COLO668 (cell line): ENCODE data around the gene TVP23B.
"Not testable (repeated sequence)": the region's sequence is repeated elsewhere in the genome, so short reads cannot be mapped to it uniquely, and the experiment has no call there.

ENCODE experiments used
- DNase-seq: peaks from one replicate; lab custom pipeline; 2025; ENCODE audit not compliant: unreplicated experiment; lab: John Stamatoyannopoulos, UW

Gene TVP23B

DNA sequence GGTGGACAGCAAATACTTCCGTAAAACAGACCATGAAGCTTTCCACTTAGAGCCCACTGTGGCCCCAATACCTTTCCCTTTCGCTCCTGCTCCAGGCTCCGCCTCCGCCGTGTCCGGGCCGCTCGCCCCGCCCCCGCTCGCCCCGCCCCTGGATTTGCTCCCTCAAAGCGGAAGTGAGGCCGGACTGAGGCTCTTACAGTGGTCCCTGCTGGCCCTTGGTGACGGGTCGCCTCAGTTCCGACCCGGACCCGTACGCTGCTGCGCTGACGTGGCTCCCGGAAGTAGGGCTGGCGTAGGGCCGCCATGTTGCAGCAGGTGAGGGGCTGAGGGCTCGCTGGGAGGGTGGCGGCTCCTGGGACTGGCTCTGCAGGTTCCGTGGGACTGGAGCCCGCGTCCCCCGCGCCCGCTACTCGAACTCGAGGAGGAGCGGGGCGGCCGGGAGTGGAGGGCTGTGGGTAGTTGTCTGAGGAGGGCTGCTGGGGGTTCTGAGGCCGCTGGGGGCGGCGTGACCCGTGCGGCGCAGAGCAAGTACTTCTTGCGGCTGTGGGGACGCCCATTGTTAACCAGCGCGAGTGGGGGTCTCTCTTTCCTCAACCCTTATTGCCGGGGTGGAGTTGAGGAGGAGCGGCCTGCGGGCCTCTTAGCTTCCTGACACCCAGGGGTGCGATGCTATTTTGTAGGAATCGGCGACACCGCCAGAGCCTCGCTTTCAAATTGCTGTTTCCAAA is at the start of gene TVP23B:
TSS of gene TVP23B (plus strand) at position 193 of the 728 bp plus-strand sequence. CDS start at position 304, 111 bp downstream.
- peak; percentile 89 for DNase-seq

DNA sequence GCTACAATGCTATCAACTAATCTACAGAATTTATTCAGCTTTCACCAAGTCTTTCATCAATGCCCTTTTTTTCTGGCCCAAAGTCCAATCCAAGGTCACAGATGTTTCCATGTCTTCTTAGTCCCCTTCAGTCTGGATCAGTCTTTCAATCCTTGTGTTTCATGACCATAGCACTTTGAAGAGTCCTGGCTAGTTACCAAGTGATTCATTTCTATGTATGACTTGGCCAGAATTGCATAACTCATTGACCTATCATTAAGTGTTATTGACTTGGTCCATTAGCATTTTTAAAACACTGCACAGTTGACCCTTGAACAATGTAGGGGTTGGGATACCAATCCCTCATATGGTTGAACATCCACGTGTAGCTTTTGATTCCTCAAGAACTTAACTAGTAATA is 48.5 kb upstream of the TVP23B start:
- DNase-seq = not testable (repeated sequence)

DNA sequence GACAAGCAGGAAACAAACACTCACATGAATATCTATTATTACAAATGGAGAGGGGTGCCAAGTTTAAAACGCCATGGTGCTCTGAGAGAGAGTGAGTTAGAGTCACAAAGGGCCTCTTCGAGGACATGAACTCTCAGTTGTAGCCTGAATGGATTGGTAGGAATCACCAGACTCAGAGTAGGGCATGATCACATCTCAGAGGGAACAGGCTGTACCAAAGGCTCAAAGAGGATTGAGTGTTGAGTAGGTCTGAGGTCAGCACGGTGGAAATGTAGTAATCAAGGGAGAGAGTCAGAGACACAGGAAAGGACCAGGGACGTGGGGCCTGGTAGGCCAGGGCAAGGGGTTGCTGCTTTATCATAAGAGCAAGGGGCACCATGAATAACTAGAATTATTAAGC is 47.6 kb upstream of the TVP23B start:
- DNase-seq = not testable (repeated sequence)

DNA sequence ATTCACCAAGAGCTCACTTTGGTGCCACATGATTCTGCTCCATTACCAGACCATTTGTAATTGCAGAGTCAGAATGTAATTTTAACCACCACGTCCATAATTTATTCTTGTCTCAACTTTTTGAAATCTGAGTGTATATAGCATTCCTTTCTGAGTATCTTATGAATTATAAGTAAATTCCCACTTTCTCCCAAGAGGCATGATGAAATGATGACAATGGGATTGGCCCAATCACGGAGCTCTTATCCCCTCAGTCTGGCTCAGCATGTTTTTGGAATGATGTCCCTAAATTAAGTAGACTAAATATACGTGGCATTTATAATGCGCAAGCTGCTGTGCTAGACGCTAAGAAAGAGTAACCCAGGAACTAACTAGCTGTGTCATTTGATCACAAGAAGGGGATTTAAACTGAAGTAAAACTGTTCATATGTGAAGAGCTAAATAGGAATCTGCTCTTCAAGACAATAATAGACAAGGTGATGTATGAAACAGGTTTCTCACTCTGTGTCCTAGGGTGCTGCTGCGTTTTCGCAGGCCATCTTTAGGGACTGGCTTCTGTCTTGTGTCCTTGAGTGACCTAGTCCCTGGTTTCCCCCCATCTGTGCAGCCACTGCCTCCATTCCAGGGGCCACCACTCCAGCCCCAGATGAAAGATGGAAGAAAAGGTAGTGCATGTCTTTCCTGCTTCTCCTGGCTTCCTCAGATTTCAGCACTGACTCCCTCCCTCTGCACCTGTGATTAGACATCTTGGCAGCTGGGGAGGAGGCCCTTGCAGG is 41.2 kb upstream of the TVP23B start:
- not testable (repeated sequence) for DNase-seq

DNA sequence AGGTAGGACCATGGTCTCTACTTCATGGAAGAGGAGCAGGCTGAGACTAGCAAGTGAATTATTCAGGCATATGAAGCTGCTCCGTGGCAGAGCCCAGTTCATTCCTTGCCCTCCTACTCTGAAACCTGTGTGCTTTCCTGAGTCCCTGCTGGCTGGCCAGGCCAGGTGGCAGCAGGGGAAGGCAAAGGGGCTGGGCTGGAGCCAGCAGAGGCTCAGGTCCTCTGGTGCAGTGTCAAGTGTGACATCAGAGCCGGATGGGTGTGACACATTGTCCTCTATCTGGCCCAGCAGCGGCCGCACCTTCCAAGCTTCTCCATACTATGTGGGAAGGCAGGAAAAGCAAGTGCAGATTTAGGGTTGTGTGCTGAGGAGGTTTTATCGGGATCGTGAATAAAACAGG is 39.8 kb upstream of the TVP23B start:
- DNase-seq = not testable (repeated sequence)

DNA sequence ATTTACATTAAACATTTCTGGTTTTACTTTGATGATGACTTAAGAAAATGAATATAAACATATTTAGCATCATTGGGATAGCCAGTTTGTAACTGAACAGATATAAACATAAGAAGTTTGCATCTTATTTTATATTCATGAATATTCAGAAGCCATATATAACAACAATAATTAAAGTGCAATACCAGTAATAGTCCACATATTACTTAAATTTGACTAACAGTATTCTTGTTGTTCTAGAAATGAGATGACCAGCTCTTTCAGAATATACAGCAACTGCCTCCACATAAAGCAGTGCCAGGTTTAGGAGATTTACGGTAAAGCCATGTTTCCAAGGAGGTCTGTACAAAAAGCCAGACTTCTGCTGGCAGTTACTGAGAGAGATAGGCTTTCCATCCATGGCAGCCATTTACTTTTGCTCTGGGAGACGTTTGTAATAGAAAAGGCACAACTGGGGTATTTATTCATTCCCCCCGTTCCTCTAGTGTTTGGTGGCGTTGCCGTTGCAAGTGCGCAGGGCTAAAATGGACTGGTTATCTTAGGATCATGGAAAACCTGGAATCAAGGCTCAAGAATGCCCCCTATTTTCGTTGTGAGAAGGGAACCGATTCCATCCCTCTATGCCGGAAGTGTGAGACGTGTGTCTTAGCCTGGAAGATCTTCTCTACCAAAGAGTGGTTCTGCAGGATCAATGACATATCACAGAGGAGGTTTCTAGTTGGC is 37.1 kb upstream of the TVP23B start, which contains the start of gene FBXW10:
TSS of gene FBXW10 (plus strand) at position 356 of the 723 bp plus-strand sequence. CDS start at position 547, 191 bp downstream.
- not testable (repeated sequence) for DNase-seq

DNA sequence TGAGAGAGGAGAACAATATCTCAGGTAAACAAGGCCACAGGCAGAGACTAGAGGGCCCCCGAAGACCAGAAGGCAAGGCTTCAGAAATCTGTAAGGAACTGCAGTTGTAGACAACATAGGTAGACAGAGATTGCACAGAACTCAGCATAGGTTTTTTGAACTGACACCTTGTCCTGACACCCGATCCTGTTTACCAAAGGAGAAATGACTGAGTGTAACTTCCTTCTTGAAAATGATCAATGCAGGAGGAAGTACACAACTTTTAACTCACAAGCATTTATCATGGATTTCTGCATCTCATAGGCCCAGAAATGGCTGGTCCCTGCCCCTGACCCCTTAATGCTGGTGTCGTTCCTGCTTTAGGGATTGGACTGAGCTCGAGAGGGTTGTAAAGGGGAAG is 36.3 kb upstream of the TVP23B start:
- DNase-seq = not testable (repeated sequence)

DNA sequence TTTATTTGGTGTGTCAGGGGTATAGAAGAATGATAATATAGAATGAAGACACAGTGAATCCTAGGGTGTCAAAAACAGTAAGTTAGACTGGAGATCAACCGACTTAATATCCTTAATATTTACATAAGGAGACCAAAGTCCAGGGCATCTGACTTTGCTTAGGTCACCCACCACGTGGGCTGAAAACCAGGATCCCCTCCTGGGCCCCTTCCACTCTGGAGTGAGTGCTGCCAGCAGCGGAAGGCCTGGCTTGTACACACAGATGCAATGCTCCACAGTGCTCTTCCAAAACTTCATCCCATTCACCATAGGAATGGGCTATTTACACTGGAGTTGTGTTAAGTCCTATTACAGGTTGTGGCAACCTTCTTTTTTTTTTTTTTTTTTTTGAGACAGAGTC is 34.4 kb upstream of the TVP23B start:
- not testable (repeated sequence) for DNase-seq

DNA sequence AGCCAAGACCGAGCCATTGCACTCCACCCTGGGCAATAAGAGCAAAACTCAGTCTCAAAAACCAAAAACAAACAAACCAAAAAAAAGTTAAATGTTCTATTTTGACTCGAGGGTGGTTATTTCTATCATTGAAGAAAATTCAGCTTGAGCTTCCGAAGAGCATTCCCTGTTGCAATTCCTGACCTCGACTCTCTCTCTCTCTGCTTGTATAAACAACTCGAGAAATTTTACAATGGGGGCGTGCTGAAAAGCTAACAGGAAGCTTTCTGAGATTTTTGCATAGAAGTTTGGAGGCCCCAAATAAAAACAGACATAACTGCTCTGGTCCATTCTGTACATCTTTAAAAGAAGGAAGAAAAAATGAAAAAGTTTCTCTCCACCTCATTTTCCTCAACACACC is 33.5 kb upstream of the TVP23B start:
- DNase-seq = not testable (repeated sequence)

DNA sequence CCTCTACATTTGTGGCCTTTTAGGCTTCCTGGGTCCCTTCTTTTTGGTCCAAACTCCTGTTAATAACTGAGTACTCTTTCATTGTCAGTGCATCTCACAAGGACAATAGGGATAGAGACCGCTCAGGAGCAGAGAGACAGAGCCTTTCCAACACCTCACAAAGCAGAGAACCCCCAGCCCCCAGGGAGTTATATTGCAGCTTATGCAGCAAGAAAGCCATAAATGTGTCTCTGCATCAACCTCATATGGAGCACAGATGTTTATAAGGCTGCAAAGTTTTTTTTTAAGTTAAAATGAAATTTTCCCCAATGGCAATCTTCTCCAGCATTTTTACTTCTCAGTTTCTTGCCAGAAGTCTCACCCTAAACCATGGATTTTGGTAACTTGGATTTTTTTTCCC is 30.7 kb upstream of the TVP23B start:
- not testable (repeated sequence) for DNase-seq

DNA sequence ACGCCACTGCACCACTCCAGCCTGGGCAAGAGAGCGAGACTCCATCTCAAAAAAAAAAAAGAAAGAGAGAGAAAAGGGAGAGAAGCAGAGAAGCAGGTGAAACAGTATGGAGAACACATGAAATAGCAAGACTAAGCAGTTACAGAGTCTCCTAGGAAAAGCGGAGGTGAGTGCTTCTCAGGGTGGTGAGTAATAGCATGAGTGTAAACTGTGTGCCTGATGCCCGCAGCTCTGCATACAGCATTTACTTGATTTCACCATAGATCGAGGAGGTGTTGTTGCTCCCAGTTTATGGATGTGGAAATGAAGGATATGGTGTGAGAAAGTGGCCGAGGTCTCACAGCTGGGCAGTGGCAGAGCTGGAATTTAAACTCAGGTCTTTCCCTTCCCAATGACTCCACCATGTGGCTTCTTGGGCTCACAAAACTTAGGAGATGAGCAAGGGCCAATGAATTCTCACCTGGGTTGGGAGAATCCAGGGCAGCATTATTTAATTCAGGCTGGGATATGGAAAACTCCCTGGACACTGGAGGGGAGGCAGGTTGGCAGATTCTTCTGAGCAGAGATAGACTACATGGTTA is 27.1 kb upstream of the TVP23B start:
- DNase-seq = not testable (repeated sequence)

DNA sequence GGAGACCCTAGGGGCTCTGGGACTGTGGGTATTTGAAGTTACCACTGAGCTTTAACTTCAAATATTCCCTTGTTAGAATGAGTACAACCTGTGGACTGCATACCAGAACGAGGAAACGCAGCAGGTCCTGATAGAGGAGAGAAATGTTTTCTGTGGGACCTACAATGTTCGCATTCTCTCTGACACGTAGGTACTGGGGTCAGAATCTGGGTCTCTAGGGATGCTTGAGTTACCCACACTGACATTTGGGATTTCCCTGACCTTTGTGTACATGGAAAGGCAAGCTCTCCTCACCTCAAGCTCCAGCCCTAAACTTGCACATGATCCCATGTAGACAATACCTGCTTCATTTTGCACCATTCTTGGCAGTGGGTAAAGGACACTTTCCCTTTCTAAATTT is 25.0 kb upstream of the TVP23B start:
- DNase-seq = not testable (repeated sequence)

DNA sequence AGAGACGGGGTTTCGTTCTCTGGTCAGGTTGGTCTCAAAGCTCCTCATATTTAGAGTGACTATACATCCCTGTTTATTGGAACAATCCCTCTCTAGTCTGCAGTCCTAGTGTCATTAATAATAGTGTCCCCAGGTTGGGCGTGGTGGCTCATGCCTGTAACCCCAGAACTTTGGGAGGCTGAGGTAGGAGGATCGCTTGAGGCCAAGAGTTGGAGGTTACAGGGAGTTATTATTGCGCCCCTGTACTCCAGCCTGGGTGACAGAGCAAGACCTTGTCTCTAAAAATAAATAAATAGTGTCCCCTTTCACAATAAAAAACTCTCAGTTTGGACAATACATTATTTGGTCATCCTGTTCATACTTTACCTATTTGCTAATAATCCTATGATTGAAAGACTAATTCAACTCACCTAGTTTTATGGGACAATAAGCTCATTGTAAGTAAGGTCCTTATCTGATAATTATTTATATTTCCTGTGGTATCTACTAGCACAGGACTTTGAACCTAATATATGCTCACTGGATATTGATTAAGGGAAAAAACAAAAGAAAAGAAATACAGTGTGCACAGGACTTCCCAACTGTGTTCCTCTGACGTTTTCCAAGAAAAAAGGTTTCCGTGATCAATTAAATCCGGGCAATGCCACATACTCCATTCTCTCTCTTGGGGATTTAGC is 23.5 kb upstream of the TVP23B start:
- DNase-seq = not testable (repeated sequence)

DNA sequence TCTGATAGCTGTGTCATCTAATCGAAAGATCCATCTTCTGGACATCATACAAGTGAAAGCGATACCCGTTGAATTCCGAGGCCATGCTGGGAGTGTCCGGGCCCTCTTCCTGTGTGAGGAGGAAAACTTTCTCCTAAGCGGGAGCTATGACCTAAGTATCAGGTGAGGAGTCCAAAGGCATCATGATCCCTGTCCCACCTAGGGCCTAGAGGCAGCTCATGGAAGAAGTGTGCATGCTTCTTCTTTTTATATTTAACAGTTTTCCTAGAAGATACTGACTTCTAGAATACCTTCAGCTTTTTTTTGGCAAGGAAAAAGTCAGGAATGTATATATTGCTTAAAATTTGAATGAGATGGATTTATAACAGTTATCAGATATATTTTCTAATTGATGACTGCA is 22.6 kb upstream of the TVP23B start:
- not testable (repeated sequence) for DNase-seq

DNA sequence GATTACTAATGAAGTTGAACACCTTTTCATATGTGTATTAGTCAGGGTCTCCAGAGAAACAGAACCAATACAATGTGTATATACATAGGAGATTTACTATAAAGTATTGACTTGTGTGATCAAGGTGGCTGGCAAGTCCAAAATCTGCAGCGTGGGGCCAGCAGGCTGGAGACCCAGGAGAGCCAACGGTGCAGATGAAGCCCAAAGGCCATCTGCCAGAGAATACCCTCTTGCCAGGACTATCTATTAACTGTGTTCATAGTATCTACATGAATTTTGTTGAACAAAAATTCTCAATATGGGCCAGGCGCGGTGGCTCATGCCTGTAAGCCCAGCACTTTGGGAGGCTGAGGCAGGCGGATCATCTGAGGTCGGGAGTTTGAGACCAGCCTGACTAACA is 20.8 kb upstream of the TVP23B start:
- not testable (repeated sequence) for DNase-seq

DNA sequence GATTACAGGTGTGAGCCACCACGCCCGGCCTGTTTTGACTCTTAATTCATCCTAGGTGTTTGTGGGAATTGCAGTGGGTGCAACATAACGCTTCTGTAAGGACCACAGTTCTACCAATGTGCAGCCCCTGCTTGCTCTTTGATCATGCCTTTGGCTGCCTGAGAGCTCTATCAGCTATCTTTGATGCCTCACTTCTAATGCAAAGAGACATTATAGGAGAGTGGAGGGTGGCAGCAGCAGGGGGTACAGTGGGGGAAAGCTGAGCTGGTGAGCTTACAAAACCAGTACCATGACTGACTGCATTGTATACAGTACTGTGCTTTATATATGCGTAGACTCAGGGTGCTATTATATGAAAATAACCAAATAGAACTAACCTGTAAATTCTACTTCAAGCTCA is 10.4 kb upstream of the TVP23B start:
- not testable (repeated sequence) for DNase-seq

DNA sequence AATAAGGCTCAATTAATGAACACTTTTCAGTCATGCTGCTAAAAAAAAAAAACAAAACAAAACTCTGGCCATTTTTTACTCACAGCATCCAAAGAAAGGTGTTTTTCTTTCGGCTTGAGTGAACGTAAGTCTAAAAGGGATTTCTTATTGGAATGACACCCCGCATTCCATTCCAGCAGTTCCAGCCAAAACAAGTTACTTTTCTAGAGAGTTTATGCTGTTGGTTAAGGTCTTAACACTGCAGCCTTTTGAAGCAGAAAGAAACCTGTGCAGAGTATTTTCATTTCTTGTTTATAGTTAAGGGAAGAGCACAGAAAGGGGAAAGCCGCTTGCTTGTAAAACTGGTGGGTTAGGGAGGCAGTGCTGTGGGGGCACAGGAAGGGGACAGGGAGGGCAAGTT is 9.9 kb upstream of the TVP23B start:
- not testable (repeated sequence) for DNase-seq

DNA sequence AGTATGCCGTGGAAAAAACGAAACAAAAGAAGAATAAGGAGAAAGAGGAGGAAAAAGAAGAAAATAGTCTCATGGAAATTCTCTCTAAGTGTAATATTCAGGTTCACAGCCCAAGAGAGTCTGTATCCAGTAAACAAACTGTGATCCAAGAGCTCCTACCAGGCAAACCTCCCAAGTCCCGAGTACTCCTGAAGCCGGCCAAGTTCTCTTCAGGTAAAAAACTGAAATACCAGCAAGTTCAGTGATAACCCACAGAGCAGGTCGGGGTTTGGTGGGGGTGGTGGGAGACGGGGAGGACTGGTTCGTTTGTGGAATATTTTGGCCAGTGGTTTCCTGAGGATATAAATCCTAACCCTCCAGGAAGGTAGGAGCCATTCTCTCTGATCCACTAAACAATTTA is 8.5 kb upstream of the TVP23B start:
- no peak for DNase-seq

DNA sequence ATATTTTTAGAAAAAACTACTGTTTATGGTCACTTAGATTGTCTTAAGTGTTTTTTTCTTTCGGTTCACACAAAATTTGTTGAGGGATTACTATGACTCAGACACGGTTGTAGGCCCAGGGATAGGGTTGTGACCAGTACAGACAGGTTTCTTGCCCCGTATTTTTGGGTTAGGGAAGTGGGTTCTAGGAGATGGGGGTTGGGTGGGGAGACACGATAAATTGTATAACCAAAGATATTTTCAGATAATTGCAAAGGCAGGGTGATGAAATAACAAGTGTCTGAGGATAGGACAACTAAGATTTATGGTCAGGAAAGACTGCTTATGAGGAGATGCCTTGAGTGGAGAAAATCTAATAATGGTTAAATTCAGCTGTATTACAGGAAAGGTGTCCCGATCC is 822 bp downstream of the TVP23B start:
- DNase-seq = not testable (repeated sequence)

DNA sequence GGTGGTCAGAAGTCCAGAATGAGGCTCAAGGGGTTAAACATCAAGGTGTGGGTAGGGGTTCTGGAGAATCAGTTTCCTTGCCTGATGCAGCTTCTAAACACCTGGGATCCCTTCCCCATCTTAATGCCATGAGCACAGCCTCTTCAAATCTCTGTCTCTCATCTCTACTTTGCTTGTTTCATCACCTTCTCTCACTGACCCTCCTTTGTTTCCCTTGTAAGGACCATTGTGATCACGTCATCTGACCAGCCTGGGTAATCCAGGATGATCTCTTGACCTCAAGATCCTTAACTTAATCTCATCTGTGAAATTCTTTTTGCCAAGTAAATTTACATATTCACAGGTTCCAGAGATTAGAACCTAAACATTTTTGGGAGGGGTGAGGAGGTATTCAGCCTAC is 5.0 kb downstream of the TVP23B start:
- DNase-seq = not testable (repeated sequence)
